ENCODE results near the gene DNER.

GRCh38 chr2:229425598-229425997, 288.8 kb downstream of the DNER start:
- TF ChIP-seq CTCF (IDR thresholded peaks at IDR 0.05) (no peak), POLR2A (IDR thresholded peaks at IDR 0.05) (no peak)
